Lung (tissue), 12 donors: Measurements from ENCODE around the gene BDH2. TPM values are rescaled to one million over a fixed set of nuclear protein-coding genes. Genes with fewer than 3 reads are reported as not detected.

ENCODE experiments used
- ATAC-seq: fragments of 200-7000 bp; cut with Tn5 transposase; one replicate; pipeline ENCODE4 v1.9.1; 2020; ENCODE audit warnings: moderate number of reproducible peaks; ENCODE audit not compliant: insufficient read depth, low FRiP score
- DNase-seq, 3 donors: peaks; one replicate each; pipeline ENCODE4 v3.0.0-alpha.2; 2013 to 2017
- H3K27ac ChIP-seq, 2 donors: one replicate each; pipeline ENCODE4 v1.5.1; 2013; ENCODE audit warnings: mild to moderate bottlenecking in 2 of 2, moderate library complexity in 2 of 2, control low read depth in 1 of 2, inconsistent platforms in 1 of 2, low read depth in 1 of 2, low read length in 1 of 2
- H3K27me3 ChIP-seq, 3 donors: one replicate each; pipeline ENCODE4 v1.5.1; 2013; ENCODE audit warnings: low read length in 2 of 3; ENCODE audit not compliant: control insufficient read depth in 3 of 3, insufficient read depth in 3 of 3
- H3K36me3 ChIP-seq, 4 donors: one replicate each; pipeline ENCODE4 v1.5.1; 2013; ENCODE audit warnings: low read length in 4 of 4, mild to moderate bottlenecking in 1 of 4, moderate library complexity in 1 of 4; ENCODE audit not compliant: control insufficient read depth in 4 of 4, insufficient read depth in 4 of 4
- H3K4me1 ChIP-seq, 5 donors: one replicate each; pipeline ENCODE4 v1.5.1; 2013; ENCODE audit warnings: low read length in 5 of 5, mild to moderate bottlenecking in 2 of 5, moderate library complexity in 1 of 5; ENCODE audit not compliant: control insufficient read depth in 5 of 5, insufficient read depth in 5 of 5
- H3K4me3 ChIP-seq: one replicate; pipeline ENCODE4 v1.5.1; 2013; ENCODE audit warnings: mild to moderate bottlenecking, control low read depth, moderate library complexity
- H3K9ac ChIP-seq, 2 donors: one replicate each; pipeline ENCODE4 v1.5.1; 2013; ENCODE audit warnings: low read length in 2 of 2, control low read depth in 1 of 2; ENCODE audit not compliant: insufficient read depth in 1 of 2
- H3K9me3 ChIP-seq, 4 donors: one replicate each; pipeline ENCODE4 v1.5.1; 2013; ENCODE audit warnings: low read length in 3 of 4, mild to moderate bottlenecking in 1 of 4, moderate library complexity in 1 of 4; ENCODE audit not compliant: control insufficient read depth in 4 of 4, insufficient read depth in 3 of 4
- WGBS, 2 donors: extraction: QIAGEN DNeasy Blood & Tissue Kit; methylation state at CpG; one replicate each; pipeline ENCODE4 v1.1.7; 2013; 5-methylcytosine and 5-hydroxymethylcytosine counted together
- polyA plus RNA-seq, 2 donors: library from polyadenylated mRNA; stranded (reverse); fragments of 200-250 nt; gene quantifications; one replicate each; pipeline ENCODE4 v1.2.1, GENCODE V29; 2013
- total RNA-seq, 2 donors: library from RNA; depleted of rRNA in 1 of 2; stranded (reverse); fragments of >200 nt in 1 of 2; gene quantifications; one replicate each; pipeline ENCODE4 v1.2.1, GENCODE V29; 2014 to 2021
- TF ChIP-seq, protein P1 (sequence below): IDR thresholded peaks from 2 replicates; pipeline ENCODE4 v1.5.1; 2012; ENCODE audit warnings: mild to moderate bottlenecking; ENCODE audit errors: control extremely low read depth, extremely low read depth
- donor health status: control.
- donor health status: control.
- donor health status: Bipolar disorder and iron deficiency.
- donor health status: healthy.
- donor health status: DM: yes; HTN: yes; CAD: no.

Gene BDH2
- total and polyA plus RNA-seq, 4 donors: 30.9 to 99.2 (median 54.4) TPM

DNA sequence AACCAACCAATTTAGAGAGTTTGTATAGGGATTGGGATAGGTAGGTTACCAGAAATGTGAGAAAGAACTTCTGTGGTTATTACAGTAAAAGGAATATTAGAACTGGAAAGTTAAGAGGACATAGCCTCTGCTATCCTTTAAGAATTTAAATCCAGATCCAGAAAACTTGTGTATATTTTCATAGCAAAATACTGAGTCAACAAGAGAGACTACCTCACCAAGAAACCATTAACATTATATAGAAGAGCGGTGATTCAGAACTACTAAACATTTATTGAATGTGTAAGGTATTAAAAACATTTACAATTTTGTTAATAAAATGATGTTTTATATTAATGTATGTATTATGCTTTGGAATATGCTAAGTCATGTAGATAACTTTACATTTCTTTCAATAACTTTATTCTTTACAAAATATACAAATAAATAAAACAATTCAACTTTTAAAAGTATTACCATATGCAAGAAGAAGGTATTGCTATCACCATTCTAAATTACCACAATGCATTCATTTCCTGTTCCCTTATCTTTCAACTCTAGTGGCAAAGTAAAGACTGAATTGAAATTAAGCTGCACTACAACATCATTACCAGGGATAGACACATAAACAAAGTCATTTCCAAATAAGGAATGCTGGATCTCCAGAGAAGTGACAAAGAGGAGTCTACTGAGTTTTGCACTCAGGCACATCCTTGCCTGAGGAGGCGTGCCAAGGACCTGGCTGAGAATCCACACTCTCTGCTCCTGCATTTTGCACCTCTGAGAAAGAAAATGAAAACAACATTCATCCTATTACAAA is 6.1 kb upstream of the BDH2 start:
- no peak overlapping the region for H3K27ac ChIP-seq
- TF ChIP-seq, protein P1, sequence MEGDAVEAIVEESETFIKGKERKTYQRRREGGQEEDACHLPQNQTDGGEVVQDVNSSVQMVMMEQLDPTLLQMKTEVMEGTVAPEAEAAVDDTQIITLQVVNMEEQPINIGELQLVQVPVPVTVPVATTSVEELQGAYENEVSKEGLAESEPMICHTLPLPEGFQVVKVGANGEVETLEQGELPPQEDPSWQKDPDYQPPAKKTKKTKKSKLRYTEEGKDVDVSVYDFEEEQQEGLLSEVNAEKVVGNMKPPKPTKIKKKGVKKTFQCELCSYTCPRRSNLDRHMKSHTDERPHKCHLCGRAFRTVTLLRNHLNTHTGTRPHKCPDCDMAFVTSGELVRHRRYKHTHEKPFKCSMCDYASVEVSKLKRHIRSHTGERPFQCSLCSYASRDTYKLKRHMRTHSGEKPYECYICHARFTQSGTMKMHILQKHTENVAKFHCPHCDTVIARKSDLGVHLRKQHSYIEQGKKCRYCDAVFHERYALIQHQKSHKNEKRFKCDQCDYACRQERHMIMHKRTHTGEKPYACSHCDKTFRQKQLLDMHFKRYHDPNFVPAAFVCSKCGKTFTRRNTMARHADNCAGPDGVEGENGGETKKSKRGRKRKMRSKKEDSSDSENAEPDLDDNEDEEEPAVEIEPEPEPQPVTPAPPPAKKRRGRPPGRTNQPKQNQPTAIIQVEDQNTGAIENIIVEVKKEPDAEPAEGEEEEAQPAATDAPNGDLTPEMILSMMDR: no peak
- no peak overlapping the region for H3K9ac ChIP-seq
- no peaks in the 10 kb centered on the region for H3K27me3 ChIP-seq
- no peak overlapping the region for H3K4me3 ChIP-seq
- no peak for DNase-seq
- 94 to 97% methylated on average over 2 of the region's 2 CpGs for WGBS, 2 donors
- ATAC-seq: no peak
- H3K36me3 ChIP-seq: peaks cover 0 to 10% (median 3%) of the 10 kb centered on the region in 4 donors
- peaks cover 0 to 1% (median 0%) of the 10 kb centered on the region in 4 donors for H3K9me3 ChIP-seq
- H3K4me1 ChIP-seq: no peaks in the 10 kb centered on the region

DNA sequence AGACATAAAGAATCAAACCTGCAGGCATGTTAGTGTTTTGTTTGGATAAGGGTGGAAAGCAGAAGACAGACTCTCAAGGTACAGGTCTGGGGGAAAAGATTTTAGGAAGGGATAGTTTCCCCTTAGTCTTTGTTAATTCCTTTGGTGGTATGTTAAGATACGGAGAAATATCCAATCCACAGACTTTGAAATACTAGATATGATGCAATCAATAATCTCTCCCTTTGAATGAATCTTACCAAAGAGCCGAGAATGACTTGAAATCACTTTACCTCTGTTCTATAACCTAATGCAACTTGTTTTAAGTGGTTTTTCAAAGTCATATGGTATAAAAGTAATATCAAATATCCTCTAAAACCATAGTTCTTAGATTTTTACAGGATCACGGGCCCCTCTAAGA is 5.3 kb upstream of the BDH2 start:
- TF ChIP-seq, protein P1: no peak
- Histone ChIP-seq H3K9me3 (peaks cover 0 to 1% (median 0%) of the 10 kb centered on the region in 4 donors), H3K4me3 (no peak overlapping the region), H3K4me1 (no peaks in the 10 kb centered on the region), H3K27me3 (no peaks in the 10 kb centered on the region), H3K36me3 (peaks cover 0 to 8% (median 3%) of the 10 kb centered on the region in 4 donors), H3K9ac (no peak overlapping the region), H3K27ac (no peak overlapping the region)
- DNase-seq (no peak), ATAC-seq (no peak)
- 69 to 89% methylated on average over 3 of the region's 3 CpGs for WGBS, 2 donors

DNA sequence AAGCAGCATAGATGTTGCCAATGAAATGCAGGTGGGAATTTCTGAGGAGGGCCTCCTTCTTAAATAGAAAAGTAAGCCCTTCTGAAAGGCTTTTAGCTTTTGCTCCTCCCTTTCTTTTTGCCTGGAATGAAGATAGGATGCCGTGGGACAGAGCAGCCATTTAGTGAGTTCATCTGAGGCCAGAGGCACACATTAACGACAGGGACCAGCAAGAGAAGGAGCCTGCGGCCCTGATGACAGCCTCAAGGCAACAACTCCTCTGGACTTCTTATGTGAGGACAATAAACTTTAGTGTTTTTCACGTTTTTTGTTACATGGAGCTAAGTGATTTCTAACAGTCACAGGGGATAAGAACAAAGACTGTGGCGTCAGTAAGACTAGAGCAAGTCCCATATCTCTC is 1.1 kb upstream of the BDH2 start:
- Histone ChIP-seq H3K27me3 (no peaks in the 10 kb centered on the region), H3K9ac (no peak overlapping the region), H3K4me3 (no peak overlapping the region), H3K36me3 (no peaks in the 10 kb centered on the region), H3K9me3 (peaks cover 0 to 1% (median 0%) of the 10 kb centered on the region in 4 donors), H3K27ac (no peak overlapping the region), H3K4me1 (peaks cover 5 to 14% (median 6%) of the 10 kb centered on the region in 5 donors)
- TF ChIP-seq, protein P1: no peak
- ATAC-seq (no peak), DNase-seq (no peak)
- WGBS, 2 donors: 69 to 78% methylated on average over 5 of the region's 5 CpGs
